Lower leg skin (tissue), 4 donors: ENCODE data around the gene PICALM. TPM values are rescaled to one million over a fixed set of nuclear protein-coding genes. Genes with fewer than 3 reads are reported as not detected.

Source experiments
- total RNA-seq, 4 donors: library from RNA; depleted of rRNA; stranded (reverse); fragments of >200 nt; gene quantifications; one replicate each; pipeline ENCODE4 v1.1.0, GENCODE V29; 2016

PICALM gene
- total RNA-seq, 4 donors from 2014 or later, result 158 to 198 (median 178) TPM

Other genes starting within 250 kb of the PICALM start
- gene CCDC83, start 213.7 kb downstream of the PICALM start, total RNA-seq, result not detected
- gene EED, start 175.7 kb upstream of the PICALM start, total RNA-seq, result 10 to 100 TPM; 13.7 to 18.8 (median 16.2) TPM
- 10 to 100 TPM; 14.7 to 33.2 (median 28.2) TPM for gene HIKESHI, start 233.2 kb upstream of the PICALM start, total RNA-seq